ENCODE data around the gene TRMT2B. TPM values are rescaled to one million over a fixed set of nuclear protein-coding genes. Genes with fewer than 3 reads are reported as not detected.
"Not testable (repeated sequence)": the region's sequence is repeated elsewhere in the genome, so short reads cannot be mapped to it uniquely, and the experiment has no call there.

TRMT2B gene
- total and polyA plus RNA-seq, 3 donors from 2014 or later: 7.0 to 17.0 (median 13.3) TPM

GRCh38 chrX:100984818-100985217, 67.1 kb downstream of the TRMT2B start:
- Histone ChIP-seq H3K4me1 (no peaks in the 10 kb centered on the region), H3K36me3 (ENCODE audit: low read depth, missing control alignments) (no peaks in the 10 kb centered on the region), H3K27me3 (no peaks in the 10 kb centered on the region), H3K27ac (no peak overlapping the region), H3K9me3 (no peaks in the 10 kb centered on the region), H3K4me3 (no peak overlapping the region)
- no peak for DNase-seq
- intact Hi-C loops (cut with DNase I; ENCODE audit: low total_unique reads): no loop called here
- TF ChIP-seq CTCF (IDR thresholded peaks at IDR 0.05) (no peak), POLR2A (IDR thresholded peaks at IDR 0.05) (no peak)

GRCh38 chrX:100981498-100981845, 70.4 kb downstream of the TRMT2B start:
- intact Hi-C loops (cut with DNase I; ENCODE audit: low total_unique reads); DNase-seq: not testable (repeated sequence)
- WGBS, 2 donors: 88 to 100% methylated on average over 1 of the region's 1 CpG

GRCh38 chrX:100980608-100981497, 71.1 kb downstream of the TRMT2B start:
- Histone ChIP-seq H3K4me3 (no peak overlapping the region), H3K36me3 (ENCODE audit: low read depth, missing control alignments) (no peaks in the 10 kb centered on the region), H3K27ac (no peak overlapping the region), H3K9me3 (no peaks in the 10 kb centered on the region), H3K27me3 (no peaks in the 10 kb centered on the region), H3K4me1 (no peaks in the 10 kb centered on the region)
- DNase-seq: no peak
- 79% methylated on average over 6 of the region's 6 CpGs; no CpG with 5 or more reads in 1 of the 2 donors for WGBS, 2 donors
- intact Hi-C loops (cut with DNase I; ENCODE audit: low total_unique reads): no loop called here
- no peak for TF ChIP-seq CTCF (IDR thresholded peaks at IDR 0.05)
- no peak for TF ChIP-seq POLR2A (IDR thresholded peaks at IDR 0.05)

More at GRCh38 chrX:100981498-100981845, 70.4 kb downstream of the TRMT2B start:
- not testable (repeated sequence) for H3K9me3 ChIP-seq; H3K36me3 ChIP-seq (ENCODE audit: low read depth, missing control alignments); H3K27me3 ChIP-seq; H3K27ac ChIP-seq; H3K4me1 ChIP-seq; H3K4me3 ChIP-seq

GRCh38 chrX:100979881-100980607, 71.9 kb downstream of the TRMT2B start:
- WGBS, 2 donors: 100% methylated on average over 3 of the region's 3 CpGs; no CpG with 5 or more reads in 1 of the 2 donors
- no peak for TF ChIP-seq CTCF (IDR thresholded peaks at IDR 0.05)
- TF ChIP-seq POLR2A (IDR thresholded peaks at IDR 0.05): no peak
- intact Hi-C loops (cut with DNase I; ENCODE audit: low total_unique reads): no loop called here
- Histone ChIP-seq H3K4me1 (no peaks in the 10 kb centered on the region), H3K27me3 (no peaks in the 10 kb centered on the region), H3K9me3 (no peaks in the 10 kb centered on the region), H3K27ac (no peak overlapping the region), H3K36me3 (ENCODE audit: low read depth, missing control alignments) (no peaks in the 10 kb centered on the region), H3K4me3 (no peak overlapping the region)
- no peak for DNase-seq

GRCh38 chrX:100976211-100976610, 75.7 kb downstream of the TRMT2B start:
- intact Hi-C loops (cut with DNase I; ENCODE audit: low total_unique reads): no loop called here
- H3K9me3 ChIP-seq: no peaks in the 10 kb centered on the region
- TF ChIP-seq CTCF (IDR thresholded peaks at IDR 0.05): no peak
- no peak for DNase-seq
- WGBS, 2 donors: 67 to 94% methylated on average over 1 of the region's 1 CpG
- H3K27ac ChIP-seq: no peak overlapping the region
- no peaks in the 10 kb centered on the region for H3K27me3 ChIP-seq
- no peaks in the 10 kb centered on the region for H3K4me1 ChIP-seq
- no peaks in the 10 kb centered on the region for H3K36me3 ChIP-seq (ENCODE audit: low read depth, missing control alignments)
- H3K4me3 ChIP-seq: no peak overlapping the region

Data from testis (tissue), 3 donors.